CMK (cell line): ENCODE measurements around the gene PRTFDC1.
"Not testable (repeated sequence)": the region's sequence is repeated elsewhere in the genome, so short reads cannot be mapped to it uniquely, and the experiment has no call there.

Experiments used
- DNase-seq: peaks from one replicate; pipeline ENCODE4 v3.0.0-alpha.2; 2010; ENCODE audit warnings: low read depth

The PRTFDC1 gene

GRCh38 chr10:24930427-24930826, 22.0 kb downstream of the PRTFDC1 start:
- no peak for DNase-seq

GRCh38 chr10:24929904-24930303, 22.5 kb downstream of the PRTFDC1 start:
- no peak for DNase-seq

DNA sequence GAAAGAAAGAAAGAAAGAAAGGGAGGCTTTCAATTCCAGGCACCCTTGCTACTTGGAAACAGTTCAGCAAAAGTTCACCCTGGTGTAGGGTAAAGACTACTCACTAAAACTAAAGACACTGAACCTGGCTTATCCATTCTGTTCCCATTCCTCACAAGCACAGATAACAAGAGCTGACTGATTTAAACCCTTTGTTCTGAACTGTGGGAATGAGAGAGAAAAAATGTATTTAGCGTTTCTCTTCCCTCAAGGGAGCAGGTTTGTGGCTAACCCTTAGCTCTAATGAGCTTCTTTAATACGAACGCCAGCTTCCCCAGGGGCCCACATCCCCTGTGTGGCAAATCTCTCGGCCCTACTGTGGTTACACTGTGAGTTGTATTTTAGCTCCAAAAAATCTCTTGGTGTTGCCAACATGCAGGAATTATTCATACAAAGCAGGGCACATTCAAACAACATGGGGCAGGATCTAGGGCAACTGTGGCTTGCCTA, 23.3 kb downstream of the PRTFDC1 start:
- DNase-seq = no peak

DNA sequence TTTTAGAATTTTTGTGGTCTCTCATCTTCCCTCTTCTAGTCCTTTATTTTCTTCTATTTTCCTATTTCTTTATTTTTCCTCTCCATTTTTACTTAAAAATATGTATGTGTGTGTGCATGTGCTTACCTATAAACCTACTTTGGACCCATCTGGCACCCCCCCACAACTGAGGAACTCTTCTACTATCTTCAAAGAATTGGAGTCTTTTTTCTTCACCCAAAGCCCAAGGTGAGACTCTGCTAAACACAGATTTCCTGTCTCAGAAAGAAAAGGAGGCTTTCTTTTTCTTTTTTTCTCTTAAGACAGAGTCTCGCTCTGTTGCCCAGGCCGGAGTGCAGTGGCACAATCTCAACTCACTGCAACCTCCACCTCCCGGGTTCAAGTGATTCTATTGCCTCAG, 24.2 kb downstream of the PRTFDC1 start:
- DNase-seq = no peak

DNA sequence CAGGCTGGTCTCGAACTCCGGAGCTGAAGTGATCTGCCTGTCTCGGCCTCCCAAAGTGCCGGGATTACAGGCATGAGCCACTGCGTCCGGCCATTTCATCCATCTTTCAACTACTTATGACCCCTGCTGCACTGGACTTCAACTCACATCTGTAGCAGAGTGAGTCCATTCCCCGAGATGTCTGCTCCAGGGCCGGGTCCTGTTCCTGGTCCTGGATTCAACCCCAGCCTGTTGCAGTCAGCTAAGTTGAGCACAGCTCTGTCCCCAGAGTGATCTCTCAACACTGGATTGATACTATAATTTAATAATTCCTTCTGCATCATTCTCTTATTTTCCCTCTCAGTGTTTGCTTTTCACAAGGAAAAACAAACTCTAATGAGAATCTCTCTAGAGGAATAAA, 25.8 kb downstream of the PRTFDC1 start:
- no peak for DNase-seq

DNA sequence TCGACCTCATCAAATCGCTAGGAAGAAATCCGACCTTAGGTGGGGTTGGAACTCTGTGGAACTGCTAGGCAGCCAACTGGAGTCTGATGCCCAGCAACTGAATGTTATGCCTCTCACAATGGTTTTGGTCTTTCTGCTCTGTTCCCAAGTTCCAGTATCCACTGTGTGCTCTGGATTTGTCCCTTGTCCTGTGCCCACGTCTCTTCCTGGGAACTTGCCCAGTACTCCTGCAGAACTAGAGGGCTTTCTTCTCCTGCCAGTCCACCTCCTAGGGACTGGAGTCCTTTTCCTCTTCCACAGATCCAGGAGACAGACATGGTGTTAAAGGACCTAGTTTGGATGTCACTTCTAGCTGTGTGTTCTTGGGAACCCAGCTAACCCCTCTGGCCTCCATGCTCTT, 26.6 kb downstream of the PRTFDC1 start:
- DNase-seq = no peak

DNA sequence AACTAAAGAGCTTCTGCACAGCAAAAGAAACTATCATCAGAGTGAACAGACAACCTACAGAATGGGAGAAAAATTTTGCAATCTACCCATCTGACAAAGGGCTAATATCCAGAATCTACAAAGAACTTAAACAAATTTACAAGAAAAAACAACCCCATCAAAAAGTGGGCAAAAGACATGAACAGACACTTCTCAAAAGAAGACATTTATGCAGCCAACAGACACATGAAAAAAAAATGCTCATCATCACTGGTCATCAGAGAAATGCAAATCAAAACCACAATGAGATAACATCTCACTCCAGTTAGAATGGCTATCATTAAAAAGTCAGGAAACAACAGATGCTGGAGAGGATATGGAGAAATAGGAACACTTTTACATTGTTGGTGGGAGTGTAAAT, 27.9 kb downstream of the PRTFDC1 start:
- DNase-seq = not testable (repeated sequence)

DNA sequence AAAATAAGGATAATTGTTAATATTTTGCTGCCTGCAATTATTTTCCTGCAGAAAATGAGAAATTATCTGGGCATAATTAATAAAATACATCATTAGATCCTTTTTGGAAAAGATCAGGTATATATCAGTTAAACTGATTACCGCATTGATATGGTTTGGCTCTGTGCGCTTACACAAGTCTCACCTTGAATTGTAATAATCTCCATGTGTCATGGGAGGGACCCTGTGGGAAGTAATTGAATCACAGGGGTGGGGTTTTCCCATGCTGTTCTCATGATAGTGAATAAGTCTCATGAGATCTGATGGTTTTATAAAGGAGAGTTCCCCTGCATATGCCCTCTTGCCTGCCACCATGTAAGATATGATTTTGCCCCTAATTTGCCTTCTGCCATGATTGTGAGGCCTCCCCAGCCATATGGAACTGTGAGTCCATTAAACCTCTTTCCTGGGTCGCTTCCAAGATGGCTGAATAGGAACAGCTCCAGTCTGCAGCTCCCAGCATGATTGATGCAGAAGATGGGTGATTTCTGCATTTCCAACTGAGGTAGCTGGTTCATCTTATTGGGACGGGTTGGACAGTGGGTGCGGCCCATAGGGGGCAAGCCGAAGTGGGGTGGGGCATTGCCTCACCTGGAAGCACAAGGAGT, 30.1 kb downstream of the PRTFDC1 start:
- DNase-seq = not testable (repeated sequence)

- DNase-seq = peak; percentile 54
Measured at GRCh38 chr10:24920907-24921881, 31.2 kb downstream of the PRTFDC1 start.

DNA sequence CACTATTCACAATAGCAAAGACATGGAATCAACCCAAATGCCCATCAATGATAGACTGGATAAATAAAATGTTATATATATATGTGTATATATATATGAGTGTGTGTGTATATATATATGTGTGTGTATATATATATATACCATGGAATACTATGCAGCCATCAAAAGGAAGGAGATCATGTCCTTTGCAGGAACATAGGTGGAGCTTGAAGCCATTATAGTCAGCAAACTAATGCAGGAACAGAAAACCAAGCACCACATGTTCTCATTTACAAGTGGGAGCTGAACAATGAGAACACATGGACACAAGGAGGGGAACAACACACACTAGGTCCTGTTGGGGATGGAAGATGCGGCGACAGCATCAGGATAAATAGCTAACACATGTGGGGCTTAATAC, 32.2 kb downstream of the PRTFDC1 start:
- not testable (repeated sequence) for DNase-seq

- DNase-seq = not testable (repeated sequence)
Measured at GRCh38 chr10:24919629-24920028, 32.8 kb downstream of the PRTFDC1 start.

DNA sequence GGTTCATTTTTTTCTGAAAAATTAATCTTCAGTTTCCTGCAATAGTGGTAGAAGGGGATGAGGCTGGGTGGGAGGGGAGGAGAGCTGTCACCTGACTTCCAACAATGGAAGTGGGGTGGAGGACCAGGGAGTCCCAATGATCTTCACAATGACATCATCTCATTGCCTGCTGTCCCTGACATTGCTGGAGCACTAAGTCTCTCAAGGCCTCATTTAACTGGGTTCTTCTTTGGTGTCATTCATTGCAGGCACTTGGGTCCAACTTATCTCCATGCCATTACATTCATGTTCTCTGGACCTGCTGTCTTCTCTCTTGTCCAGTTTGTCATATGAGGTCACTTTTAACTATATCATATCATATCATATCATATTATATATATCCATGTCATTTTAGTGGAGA, 34.4 kb downstream of the PRTFDC1 start:
- no peak for DNase-seq

GRCh38 chr10:24917493-24917892, 34.9 kb downstream of the PRTFDC1 start:
- no peak for DNase-seq

DNA sequence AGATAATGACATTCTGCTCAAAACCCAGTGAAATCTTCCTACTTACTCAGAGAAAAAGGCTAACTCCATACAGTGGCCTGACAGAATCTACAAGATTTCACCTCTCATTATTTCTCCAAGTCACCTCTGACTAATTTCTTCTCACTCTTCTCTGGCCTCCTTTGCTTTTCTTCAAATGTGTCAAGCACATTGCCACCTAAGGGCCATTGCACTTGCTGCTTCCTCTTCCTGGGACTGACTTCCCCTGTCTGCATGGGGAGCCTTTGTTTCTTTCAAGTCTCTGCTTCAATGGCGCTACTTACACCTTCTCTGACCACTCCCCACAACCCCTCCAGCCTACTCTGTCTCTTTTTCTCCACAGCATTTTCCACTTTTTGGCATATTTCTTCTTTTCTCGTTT, 36.0 kb downstream of the PRTFDC1 start:
- no peak for DNase-seq

- no peak for DNase-seq
Measured at GRCh38 chr10:24915304-24915703, 37.1 kb downstream of the PRTFDC1 start.

DNA sequence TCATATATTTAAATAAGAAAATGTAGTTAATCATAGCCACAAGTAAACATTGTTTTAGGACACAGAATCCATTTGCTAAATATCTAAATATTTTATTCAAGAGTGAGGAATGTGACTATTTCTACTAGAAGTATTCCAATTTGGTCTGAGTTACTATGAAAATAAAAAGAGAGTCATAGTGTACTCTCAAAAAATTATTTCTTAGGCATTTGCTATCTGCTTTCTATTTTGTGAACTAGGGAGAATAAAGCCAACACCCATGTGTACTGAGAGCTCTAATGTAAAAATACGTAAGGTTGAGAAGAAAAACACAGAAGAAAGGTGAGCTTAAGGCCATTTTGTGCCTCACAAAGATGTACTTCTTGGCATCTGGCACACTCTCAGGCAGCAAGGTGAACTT, 38.3 kb downstream of the PRTFDC1 start:
- no peak for DNase-seq

DNA sequence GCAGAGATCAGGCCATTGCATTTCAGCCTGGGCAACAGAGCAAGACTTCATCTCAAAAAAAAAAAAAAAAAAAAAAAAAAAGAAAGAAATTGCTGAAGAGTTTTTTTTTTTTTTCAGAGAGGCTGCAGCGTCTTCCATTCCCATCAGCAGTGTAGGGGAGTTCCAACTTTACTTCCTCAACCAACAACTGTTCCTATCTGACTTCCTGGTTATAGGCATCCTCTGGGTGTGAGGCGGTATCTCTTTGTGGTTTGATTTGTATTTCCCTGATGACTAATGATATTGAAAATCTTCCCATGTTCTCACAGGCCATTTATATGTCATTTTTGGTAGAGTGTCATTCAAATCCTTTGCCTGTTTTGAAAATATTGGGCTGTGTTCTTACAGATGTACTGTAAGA, 40.2 kb downstream of the PRTFDC1 start:
- DNase-seq = peak; percentile 54

GRCh38 chr10:24911029-24911428, 41.4 kb downstream of the PRTFDC1 start:
- DNase-seq = no peak

DNA sequence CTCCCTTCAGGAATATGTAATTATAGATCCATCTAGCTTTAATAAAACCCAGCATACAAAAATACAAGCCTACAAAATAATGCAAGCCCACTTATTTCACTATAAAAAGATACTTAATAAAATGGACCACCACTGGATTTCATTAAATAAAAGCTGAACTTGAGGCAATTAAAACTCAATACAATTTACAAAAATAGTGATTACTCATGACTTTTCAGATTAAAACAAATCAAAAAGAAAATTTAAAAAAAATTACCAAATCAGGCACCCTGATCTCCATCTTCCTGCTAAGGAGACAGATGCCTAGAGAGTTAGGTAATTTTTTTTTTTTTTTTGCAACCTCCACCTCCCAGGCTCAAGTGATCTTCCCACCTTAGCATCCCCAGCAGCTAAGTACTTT, 41.8 kb downstream of the PRTFDC1 start:
- DNase-seq = no peak

DNA sequence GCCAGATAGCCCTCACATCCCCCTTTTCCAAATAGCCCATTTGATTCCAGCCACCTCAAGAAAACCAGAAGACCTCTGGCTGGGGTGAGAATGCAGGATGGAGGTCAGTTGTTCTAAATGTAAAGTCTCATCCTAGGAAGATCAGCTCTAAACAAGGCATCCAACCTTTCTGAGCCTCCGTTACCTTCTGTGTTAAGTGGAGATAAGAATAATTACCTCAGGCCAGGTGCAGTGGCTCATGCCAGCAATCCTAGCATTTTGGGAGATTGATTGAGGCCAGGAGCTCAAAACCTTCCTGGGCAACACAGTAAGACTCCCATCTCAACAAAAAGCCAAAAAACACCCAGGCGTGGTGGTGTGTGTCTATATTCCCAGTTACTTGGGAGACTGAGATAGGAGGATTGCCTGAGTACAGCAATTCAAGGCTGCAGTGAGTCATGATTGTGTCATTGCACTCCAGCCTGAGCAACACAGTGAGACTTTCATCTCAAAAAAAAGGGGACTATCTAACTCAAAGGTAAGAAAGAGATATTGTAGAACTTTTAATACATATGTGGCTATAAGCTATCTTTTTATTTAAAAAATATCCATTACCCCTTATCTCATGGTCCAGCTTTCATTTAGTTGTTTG, 43.5 kb downstream of the PRTFDC1 start:
- no peak for DNase-seq

DNA sequence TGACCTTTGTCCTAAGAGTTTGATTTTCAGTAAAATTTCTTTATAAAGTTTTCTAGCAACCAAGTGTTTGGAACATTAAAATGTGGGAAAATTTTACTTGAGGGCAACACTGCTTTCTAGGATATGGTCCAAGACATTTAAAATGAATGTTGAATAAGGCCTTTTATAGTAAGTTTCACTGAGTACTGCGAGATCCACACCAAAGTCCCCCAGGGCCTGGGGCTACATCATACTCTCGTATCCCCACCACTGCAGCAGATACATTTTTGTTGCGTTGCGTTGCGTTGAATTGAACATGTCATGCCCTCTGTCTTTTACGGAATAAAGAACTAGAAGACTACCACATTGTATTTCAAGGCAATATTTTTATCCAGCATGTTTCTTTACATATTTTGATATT, 44.5 kb downstream of the PRTFDC1 start:
- no peak for DNase-seq

DNA sequence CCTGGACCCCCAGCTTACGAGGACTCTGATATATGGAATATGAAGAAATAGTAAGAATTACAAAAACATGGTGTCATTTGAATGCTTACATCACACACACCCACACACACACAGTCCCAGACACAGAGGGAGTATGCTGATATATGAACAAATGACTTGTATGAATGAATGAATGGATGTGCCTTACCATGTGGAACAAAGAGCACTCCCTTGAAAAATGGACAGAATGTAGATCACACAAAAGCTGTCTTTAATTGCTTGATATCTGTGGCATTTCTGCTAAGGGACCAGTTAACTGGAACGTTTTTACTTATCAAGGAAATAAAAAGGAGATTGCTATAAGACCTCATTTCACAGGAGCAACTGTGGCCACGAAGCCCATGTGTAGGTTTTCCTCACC, 46.0 kb downstream of the PRTFDC1 start:
- DNase-seq = no peak

- no peak for DNase-seq
Measured at GRCh38 chr10:24904824-24905223, 47.6 kb downstream of the PRTFDC1 start.
